ENCODE results near the gene SLC16A10. TPM values are rescaled to one million over a fixed set of nuclear protein-coding genes. Genes with fewer than 3 reads are reported as not detected.

SLC16A10 gene
- polyA plus RNA-seq, 1 donor (not counting 4 experiments of a cell fraction or from before 2014, with no cell fraction given), result not detected

GRCh38 chr6:111208933-111209332 lies 121.6 kb downstream of the SLC16A10 start:
- no peaks in the 10 kb centered on the region for H3K9me1 ChIP-seq (ENCODE audit: control insufficient read depth, extremely low read depth, insufficient read depth, low read length)
- DNase-seq (ENCODE audit: low read depth, low spot score), result no peak
- no peak overlapping the region for H3K27ac ChIP-seq (ENCODE audit: control insufficient read depth, insufficient read depth, low read length)
- no peaks in the 10 kb centered on the region for H3K27me3 ChIP-seq (ENCODE audit: control insufficient read depth, extremely low read depth, insufficient read depth, low read length)
- dilution Hi-C loops (cut with MboI; ENCODE audit: extremely low pct_ligation_motif_present, low sequenced_read_pairs), result loop anchor here (25.0 kb wide), 1 partner anchor 172 kb away; no protein-coding TSS in a partner anchor
- no peak for FAIRE-seq
- H3K4me3 ChIP-seq (ENCODE audit: control insufficient read depth in 2 of 3, extremely low read depth in 1 of 3, insufficient read depth in 2 of 3, low read depth in 1 of 3, low read length in 3 of 3), result no peak overlapping the region
- no peaks in the 10 kb centered on the region for H4K20me1 ChIP-seq (ENCODE audit: control insufficient read depth, extremely low read depth, insufficient read depth, low read length)
- no peak overlapping the region for H3K4me2 ChIP-seq (ENCODE audit: control insufficient read depth, extremely low read depth, insufficient read depth, low read depth, low read length)
- no peak overlapping the region for H2AFZ ChIP-seq (ENCODE audit: control insufficient read depth, low read length)
- no peaks in the 10 kb centered on the region for H3K9me3 ChIP-seq (ENCODE audit: control insufficient read depth, low read depth, low read length)
- no peak overlapping the region for H3K9ac ChIP-seq (ENCODE audit: control insufficient read depth, extremely low read depth, insufficient read depth, low read length)
- TF ChIP-seq EZH2 (IDR thresholded peaks at IDR 0.05; ENCODE audit: low read length) (no peak), CTCF (optimal IDR thresholded peaks at IDR 0.05 in 1 of 3, IDR thresholded peaks at IDR 0.05 in 1 of 3, conservative IDR thresholded peaks at IDR 0.05 in 1 of 3; ENCODE audit: extremely low read depth in 1 of 3, insufficient read depth in 2 of 3, low read length in 3 of 3) (no peak)
- H3K79me2 ChIP-seq (ENCODE audit: control insufficient read depth, insufficient read depth, low read length), result no peaks in the 10 kb centered on the region
- H3K36me3 ChIP-seq (ENCODE audit: control insufficient read depth in 2 of 2, extremely low read depth in 1 of 2, insufficient read depth in 2 of 2, low read length in 2 of 2), result no peaks in the 10 kb centered on the region
- H3K4me1 ChIP-seq (ENCODE audit: control insufficient read depth, extremely low read depth, insufficient read depth, low read length), result no peaks in the 10 kb centered on the region

- DNase-seq (ENCODE audit: low read depth, low spot score) (no peak), FAIRE-seq (peak; percentile 73)
- Histone ChIP-seq H3K4me1 (ENCODE audit: control insufficient read depth, extremely low read depth, insufficient read depth, low read length) (no peaks in the 10 kb centered on the region), H3K27me3 (ENCODE audit: control insufficient read depth, extremely low read depth, insufficient read depth, low read length) (no peaks in the 10 kb centered on the region), H4K20me1 (ENCODE audit: control insufficient read depth, extremely low read depth, insufficient read depth, low read length) (no peaks in the 10 kb centered on the region), H3K79me2 (ENCODE audit: control insufficient read depth, insufficient read depth, low read length) (no peaks in the 10 kb centered on the region), H3K9me1 (ENCODE audit: control insufficient read depth, extremely low read depth, insufficient read depth, low read length) (no peaks in the 10 kb centered on the region), H3K9me3 (ENCODE audit: control insufficient read depth, low read depth, low read length) (no peaks in the 10 kb centered on the region), H2AFZ (ENCODE audit: control insufficient read depth, low read length) (no peak overlapping the region), H3K27ac (ENCODE audit: control insufficient read depth, insufficient read depth, low read length) (no peak overlapping the region), H3K9ac (ENCODE audit: control insufficient read depth, extremely low read depth, insufficient read depth, low read length) (no peak overlapping the region), H3K36me3 (ENCODE audit: control insufficient read depth in 2 of 2, extremely low read depth in 1 of 2, insufficient read depth in 2 of 2, low read length in 2 of 2) (no peaks in the 10 kb centered on the region), H3K4me3 (ENCODE audit: control insufficient read depth in 2 of 3, extremely low read depth in 1 of 3, insufficient read depth in 2 of 3, low read depth in 1 of 3, low read length in 3 of 3) (no peak overlapping the region), H3K4me2 (ENCODE audit: control insufficient read depth, extremely low read depth, insufficient read depth, low read depth, low read length) (no peak overlapping the region)
- dilution Hi-C loops (cut with MboI; ENCODE audit: extremely low pct_ligation_motif_present, low sequenced_read_pairs), result loop anchor here (25.0 kb wide), 1 partner anchor 173 kb away; no protein-coding TSS in a partner anchor
- no peak for TF ChIP-seq EZH2 (IDR thresholded peaks at IDR 0.05; ENCODE audit: low read length)
- peak; percentile 33 to 76 (median 62) for TF ChIP-seq CTCF (optimal IDR thresholded peaks at IDR 0.05 in 1 of 3, IDR thresholded peaks at IDR 0.05 in 1 of 3, conservative IDR thresholded peaks at IDR 0.05 in 1 of 3; ENCODE audit: extremely low read depth in 1 of 3, insufficient read depth in 2 of 3, low read length in 3 of 3)
Measured at GRCh38 chr6:111210194-111210728, 123.0 kb downstream of the SLC16A10 start.
